Hepatocyte (in vitro differentiated cells): ENCODE measurements around the gene TMEM134. TPM values are rescaled to one million over a fixed set of nuclear protein-coding genes. Genes with fewer than 3 reads are reported as not detected.
A peak's percentile ranks its signal among the peaks of the same experiment; 100 is the strongest.

Source experiments
- DNase-seq: peaks from one replicate; pipeline ENCODE4 v3.0.0-alpha.2; 2016; ENCODE audit warnings: low spot score
- H2AFZ ChIP-seq: fragments of 200-600 bp; sonication (generic); 2 replicates; pipeline ENCODE4 v1.6.0; 2016; ENCODE audit warnings: antibody characterized with exemption, mild to moderate bottlenecking
- H3K27ac ChIP-seq: fragments of 200-600 bp; sonication (generic); 2 replicates; pipeline ENCODE4 v1.5.1; 2016; ENCODE audit warnings: mild to moderate bottlenecking
- H3K27me3 ChIP-seq: fragments of 200-600 bp; sonication (generic); 2 replicates; pipeline ENCODE4 v1.6.1; 2016
- H3K36me3 ChIP-seq: fragments of 200-600 bp; sonication (generic); replicated peaks from 2 replicates; pipeline ENCODE4 v1.5.1; 2016; ENCODE audit warnings: low read depth; ENCODE audit not compliant: insufficient read depth
- H3K4me1 ChIP-seq: fragments of 200-600 bp; sonication (generic); 2 replicates; pipeline ENCODE4 v1.5.1; 2016; ENCODE audit warnings: mild to moderate bottlenecking, moderate library complexity; ENCODE audit not compliant: insufficient read depth
- H3K4me2 ChIP-seq: fragments of 200-600 bp; sonication (generic); 2 replicates; pipeline ENCODE4 v1.6.0; 2016
- H3K4me3 ChIP-seq: fragments of 200-600 bp; sonication (generic); 2 replicates; pipeline ENCODE4 v1.5.1; 2016; ENCODE audit warnings: mild to moderate bottlenecking
- H3K79me2 ChIP-seq: fragments of 200-600 bp; sonication (generic); 2 replicates; pipeline ENCODE4 v1.6.0; 2017; ENCODE audit warnings: mild to moderate bottlenecking
- H3K9me2 ChIP-seq: fragments of 200-600 bp; sonication (generic); replicated peaks from 2 replicates; pipeline ENCODE4 v1.6.0; 2017; ENCODE audit warnings: mild to moderate bottlenecking; ENCODE audit not compliant: insufficient read depth
- H3K9me3 ChIP-seq: fragments of 200-600 bp; sonication (generic); 2 replicates; pipeline ENCODE4 v1.5.1; 2016; ENCODE audit warnings: low read depth, mild to moderate bottlenecking
- H4K20me1 ChIP-seq: fragments of 200-600 bp; sonication (generic); 2 replicates; pipeline ENCODE4 v1.6.0; 2016; ENCODE audit warnings: mild to moderate bottlenecking; ENCODE audit not compliant: insufficient read depth, poor library complexity, severe bottlenecking
- EZH2 ChIP-seq: fragments of 200-600 bp; sonication (generic); IDR thresholded peaks from 2 replicates; pipeline ENCODE4 v1.6.1; 2016; ENCODE audit warnings: antibody characterized with exemption, mild to moderate bottlenecking, borderline replicate concordance
- EZH2phosphoT487 ChIP-seq: fragments of 200-600 bp; sonication (generic); IDR thresholded peaks from one replicate; pipeline ENCODE4 v1.6.1; 2018; ENCODE audit warnings: antibody characterized with exemption, mild to moderate bottlenecking, low read depth, moderate library complexity; ENCODE audit not compliant: unreplicated experiment, severe bottlenecking
- WGBS: methylation state at CpG from one replicate; pipeline ENCODE4 v1.1.6; 2016; ENCODE audit warnings: low lambda C conversion rate; ENCODE audit errors: missing lambda C conversion rate; 5-methylcytosine and 5-hydroxymethylcytosine counted together
- polyA plus RNA-seq: library from polyadenylated mRNA; unstranded; fragments of >200 nt; fragmentation: Nextera tagmentation; extraction: Ambion mirVana; gene quantifications from 2 replicates; pipeline ENCODE4 v1.2.1, GENCODE V29; 2016
- total RNA-seq: library from RNA; depleted of rRNA; stranded (reverse); fragments of >200 nt; gene quantifications from 2 replicates; pipeline ENCODE4 v1.2.3, GENCODE V29; 2014
- TF ChIP-seq, protein P1 (sequence below): fragments of 200-600 bp; sonication (generic); IDR thresholded peaks from 2 replicates; pipeline ENCODE4 v1.5.1; 2016; ENCODE audit warnings: antibody characterized with exemption, mild to moderate bottlenecking; ENCODE audit not compliant: poor library complexity

Gene TMEM134
- total and polyA plus RNA-seq, 2 experiments from 2014 or later = 43.2 to 93.7 TPM

GRCh38 chr11:67416416-67417335, 52.4 kb downstream of the TMEM134 start:
- WGBS = 81% methylated on average over 21 of the region's 21 CpGs

DNA sequence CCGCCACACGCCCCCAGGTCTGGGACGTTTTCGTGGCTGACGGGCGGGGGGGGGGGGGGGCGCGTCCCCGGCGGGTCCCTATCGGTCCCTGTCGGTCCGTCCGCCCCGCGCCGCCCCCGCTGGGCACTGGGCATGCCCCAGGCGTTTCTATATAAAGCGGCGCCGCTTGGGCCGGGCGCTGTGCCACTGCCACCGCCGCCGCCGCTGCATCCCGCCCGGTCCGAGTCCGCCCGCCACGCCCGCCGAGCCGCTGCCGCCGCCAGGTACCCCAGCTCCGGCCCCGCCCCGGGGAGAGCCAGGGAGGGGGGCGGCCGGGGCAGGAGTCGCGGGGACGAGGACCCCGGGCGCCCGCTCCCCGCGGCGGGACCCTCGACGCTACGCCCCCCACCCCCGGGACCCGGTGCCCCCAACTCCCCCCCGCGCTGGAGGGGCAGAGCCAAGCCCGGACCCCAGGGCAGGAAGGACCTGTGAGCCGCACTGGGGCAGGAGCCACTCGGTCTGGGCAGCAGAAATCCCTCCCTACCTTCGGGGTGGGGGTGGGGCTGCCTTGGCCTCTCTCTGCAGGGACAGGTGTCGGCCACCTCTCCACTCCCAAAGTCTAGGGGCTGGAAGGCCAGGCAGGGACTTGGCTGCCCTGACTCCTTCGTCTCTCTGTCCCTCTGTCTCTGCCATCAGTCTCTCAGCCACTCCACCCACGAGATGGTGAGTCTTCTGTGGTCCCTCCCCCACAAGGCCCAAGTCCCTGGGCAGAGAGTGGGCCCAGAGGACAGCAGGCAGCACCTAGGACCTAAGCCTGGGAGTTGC, 53.3 kb downstream of the TMEM134 start, which contains the start of gene CARNS1:
CARNS1 (plus strand) TSS at position 178 of the 804 bp plus-strand sequence; CDS start at position 700, 522 bp downstream.
- H4K20me1 ChIP-seq = no peaks in the 10 kb centered on the region
- no peaks in the 10 kb centered on the region for H3K9me3 ChIP-seq
- H3K4me2 ChIP-seq = peak within 1 kb of the TSS; percentile 88
- H3K27ac ChIP-seq = no peak within 1 kb of the TSS
- H3K4me1 ChIP-seq = peaks cover 14% of the 10 kb centered on the region
- H3K4me3 ChIP-seq = no peak within 1 kb of the TSS
- no peaks in the 10 kb centered on the region for H3K9me2 ChIP-seq
- 29% methylated on average over 9 of the region's 67 CpGs for WGBS
- H2AFZ ChIP-seq = no peak within 1 kb of the TSS
- TF ChIP-seq EZH2 (no peak), EZH2phosphoT487 (no peak)
- TF ChIP-seq, protein P1, sequence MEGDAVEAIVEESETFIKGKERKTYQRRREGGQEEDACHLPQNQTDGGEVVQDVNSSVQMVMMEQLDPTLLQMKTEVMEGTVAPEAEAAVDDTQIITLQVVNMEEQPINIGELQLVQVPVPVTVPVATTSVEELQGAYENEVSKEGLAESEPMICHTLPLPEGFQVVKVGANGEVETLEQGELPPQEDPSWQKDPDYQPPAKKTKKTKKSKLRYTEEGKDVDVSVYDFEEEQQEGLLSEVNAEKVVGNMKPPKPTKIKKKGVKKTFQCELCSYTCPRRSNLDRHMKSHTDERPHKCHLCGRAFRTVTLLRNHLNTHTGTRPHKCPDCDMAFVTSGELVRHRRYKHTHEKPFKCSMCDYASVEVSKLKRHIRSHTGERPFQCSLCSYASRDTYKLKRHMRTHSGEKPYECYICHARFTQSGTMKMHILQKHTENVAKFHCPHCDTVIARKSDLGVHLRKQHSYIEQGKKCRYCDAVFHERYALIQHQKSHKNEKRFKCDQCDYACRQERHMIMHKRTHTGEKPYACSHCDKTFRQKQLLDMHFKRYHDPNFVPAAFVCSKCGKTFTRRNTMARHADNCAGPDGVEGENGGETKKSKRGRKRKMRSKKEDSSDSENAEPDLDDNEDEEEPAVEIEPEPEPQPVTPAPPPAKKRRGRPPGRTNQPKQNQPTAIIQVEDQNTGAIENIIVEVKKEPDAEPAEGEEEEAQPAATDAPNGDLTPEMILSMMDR = no peak
- DNase-seq = peak; percentile 40
- no peaks in the 10 kb centered on the region for H3K27me3 ChIP-seq
- no peaks in the 10 kb centered on the region for H3K36me3 ChIP-seq
- H3K79me2 ChIP-seq = no peaks in the 10 kb centered on the region

More at GRCh38 chr11:67416416-67417335, 52.4 kb downstream of the TMEM134 start:
- DNase-seq = peak; percentile 49
- Histone ChIP-seq H3K9me2 (no peaks in the 10 kb centered on the region), H4K20me1 (no peaks in the 10 kb centered on the region), H3K27me3 (no peaks in the 10 kb centered on the region), H3K4me2 (no peak overlapping the region), H3K4me3 (no peak overlapping the region), H3K4me1 (peaks cover 14% of the 10 kb centered on the region), H3K79me2 (no peaks in the 10 kb centered on the region), H3K9me3 (no peaks in the 10 kb centered on the region), H3K27ac (no peak overlapping the region), H2AFZ (no peak overlapping the region), H3K36me3 (no peaks in the 10 kb centered on the region)
- TF ChIP-seq EZH2phosphoT487 (no peak), EZH2 (no peak)
- TF ChIP-seq, protein P1 = no peak

DNA sequence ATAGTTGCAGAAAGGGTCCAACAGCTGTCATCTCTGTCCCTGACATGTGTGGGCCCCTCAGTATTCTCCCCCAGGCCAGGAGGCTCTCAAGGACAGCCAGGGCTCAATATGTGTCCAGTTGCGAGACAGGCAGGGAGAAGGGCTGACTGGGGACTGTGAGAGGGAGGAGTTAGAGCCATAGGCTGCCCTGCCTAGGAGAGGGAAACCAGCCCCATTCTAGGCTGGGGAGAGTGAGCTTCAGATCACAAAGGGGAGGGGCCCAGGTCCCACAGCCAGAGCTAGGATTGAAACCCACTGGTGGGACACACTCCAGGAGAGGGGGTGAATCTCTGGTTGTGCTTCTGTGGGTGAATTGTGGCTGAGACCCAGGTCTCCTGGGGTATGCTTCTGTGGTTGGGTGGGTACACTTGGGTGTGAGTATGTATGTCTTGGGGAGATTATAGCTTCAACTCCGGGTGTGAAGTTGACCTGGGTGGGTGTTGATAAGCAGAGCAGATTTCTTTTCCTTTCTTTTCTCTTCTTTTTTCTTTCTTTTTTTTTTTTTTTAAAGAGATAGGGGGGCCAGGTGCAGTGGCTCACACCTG, 55.7 kb downstream of the TMEM134 start:
- no peak overlapping the region for H3K27ac ChIP-seq
- H3K4me1 ChIP-seq = peaks cover 6% of the 10 kb centered on the region
- no peaks in the 10 kb centered on the region for H3K9me2 ChIP-seq
- H3K36me3 ChIP-seq = no peaks in the 10 kb centered on the region
- H3K79me2 ChIP-seq = no peaks in the 10 kb centered on the region
- WGBS = 78% methylated on average over 2 of the region's 2 CpGs
- H4K20me1 ChIP-seq = no peaks in the 10 kb centered on the region
- H3K4me3 ChIP-seq = no peak overlapping the region
- DNase-seq = no peak
- no peaks in the 10 kb centered on the region for H3K27me3 ChIP-seq
- no peak overlapping the region for H3K4me2 ChIP-seq
- no peaks in the 10 kb centered on the region for H3K9me3 ChIP-seq
- H2AFZ ChIP-seq = no peak overlapping the region
- TF ChIP-seq, protein P1 = no peak
- no peak for TF ChIP-seq EZH2
- TF ChIP-seq EZH2phosphoT487 = no peak
